Lung microvascular endothelial cell (primary cell): ENCODE measurements around the gene WDR74. TPM values are rescaled to one million over a fixed set of nuclear protein-coding genes. Genes with fewer than 3 reads are reported as not detected.
"Not testable (repeated sequence)": the region's sequence is repeated elsewhere in the genome, so short reads cannot be mapped to it uniquely, and the experiment has no call there.

Source experiments
- DNase-seq, 2 donors: peaks; one replicate each; pipeline versions ENCODE4 v3.0.0 to v3.0.0-alpha.2; 2010; ENCODE audit warnings: low read depth in 2 of 2
- total RNA-seq: library from RNA; depleted of rRNA; stranded (reverse); fragments of >200 nt; gene quantifications from 2 replicates; pipeline ENCODE4 v1.2.1, GENCODE V29; 2014

Gene WDR74
- total RNA-seq, result 75.4 and 81.7 TPM in 2 replicates

- DNase-seq, result peak; percentile 95 to 96
These were observed at the start of gene WDR74 for GRCh38 chr11:62839050-62839945. WDR74 (minus strand) TSS chr11:62839590; CDS start chr11:62839570, 20 bp downstream.

- DNase-seq, result no peak
These were observed 49.7 kb upstream of the WDR74 start for GRCh38 chr11:62889126-62889483.

GRCh38 chr11:62888406-62888805, 49.0 kb upstream of the WDR74 start:
- DNase-seq, result no peak

- no peak for DNase-seq
These were observed 45.9 kb upstream of the WDR74 start for GRCh38 chr11:62885137-62885750.

GRCh38 chr11:62883673-62884072, 44.3 kb upstream of the WDR74 start:
- no peak for DNase-seq

- DNase-seq, result peak in 1 of 2 donors; percentile 47
These were observed 43.6 kb upstream of the WDR74 start for GRCh38 chr11:62882788-62883501.

GRCh38 chr11:62882431-62882749, 43.0 kb upstream of the WDR74 start:
- DNase-seq, result no peak

- peak in 1 of 2 donors; percentile 98 for DNase-seq
These were observed 42.4 kb upstream of the WDR74 start for GRCh38 chr11:62881579-62882430.

GRCh38 chr11:62880803-62881578, 41.6 kb upstream of the WDR74 start, which contains the start of gene SLC3A2:
SLC3A2 (plus strand) TSS chr11:62880896; CDS start chr11:62881024, 128 bp downstream.
- DNase-seq, result peak; percentile 90 to 92

GRCh38 chr11:62880231-62880802, 40.9 kb upstream of the WDR74 start:
- DNase-seq, result peak in 1 of 2 donors; percentile 51

GRCh38 chr11:62879235-62879978, 40.0 kb upstream of the WDR74 start:
- DNase-seq, result no peak

GRCh38 chr11:62876712-62877111, 37.3 kb upstream of the WDR74 start:
- no peak for DNase-seq

GRCh38 chr11:62875698-62876478, 36.5 kb upstream of the WDR74 start:
- DNase-seq, result no peak

- DNase-seq, result no peak
These were observed 35.5 kb upstream of the WDR74 start for GRCh38 chr11:62874851-62875250.

- DNase-seq, result no peak
These were observed 26.2 kb upstream of the WDR74 start for GRCh38 chr11:62865635-62866034.

- no peak for DNase-seq
These were observed 24.4 kb upstream of the WDR74 start for GRCh38 chr11:62863687-62864335.

- not testable (repeated sequence) for DNase-seq
These were observed 22.3 kb upstream of the WDR74 start for GRCh38 chr11:62861564-62862192.
